HL-60/S4 (cell line): ENCODE data around the gene DUSP22.
"Not testable (repeated sequence)": the region's sequence is repeated elsewhere in the genome, so short reads cannot be mapped to it uniquely, and the experiment has no call there.

ENCODE experiments used
- in situ Hi-C: fragments of 300-500 bp; cut with MboI; formaldehyde crosslinking; loops from 2 replicates; pipeline ENCODE4 v1.14.3; 2022; ENCODE audit warnings: low sequenced_read_pairs

The DUSP22 gene

GRCh38 chr6:279341-280029 is 12.8 kb upstream of the DUSP22 start:
- in situ Hi-C loops: no loop called here

- in situ Hi-C loops: no loop called here
Observed at GRCh38 chr6:280775-281468, 11.4 kb upstream of the DUSP22 start.

- in situ Hi-C loops: no loop called here
Observed at GRCh38 chr6:281469-282103, 10.7 kb upstream of the DUSP22 start.

- in situ Hi-C loops: no loop called here
Observed at GRCh38 chr6:282177-282866, 10.0 kb upstream of the DUSP22 start.

GRCh38 chr6:282867-283416 is 9.3 kb upstream of the DUSP22 start:
- in situ Hi-C loops: no loop called here

- in situ Hi-C loops: no loop called here
Observed at GRCh38 chr6:284486-284885, 7.8 kb upstream of the DUSP22 start.

- in situ Hi-C loops: no loop called here
Observed at GRCh38 chr6:285030-285771, 7.1 kb upstream of the DUSP22 start.

- in situ Hi-C loops: not testable (repeated sequence)
Observed at GRCh38 chr6:285902-286301, 6.4 kb upstream of the DUSP22 start.

GRCh38 chr6:286681-287488 is 5.4 kb upstream of the DUSP22 start:
- in situ Hi-C loops: no loop called here

GRCh38 chr6:287489-287860 is 4.8 kb upstream of the DUSP22 start:
- in situ Hi-C loops: no loop called here

GRCh38 chr6:288866-289265 is 3.4 kb upstream of the DUSP22 start:
- in situ Hi-C loops: no loop called here

- in situ Hi-C loops: no loop called here
Observed at GRCh38 chr6:290111-290922, 2.0 kb upstream of the DUSP22 start.

GRCh38 chr6:291204-291696 is 1.0 kb upstream of the DUSP22 start:
- in situ Hi-C loops: no loop called here

- in situ Hi-C loops: no loop called here
Observed at GRCh38 chr6:292506-293192, 362 bp downstream of the DUSP22 start.

- in situ Hi-C loops: no loop called here
Observed at GRCh38 chr6:293193-294174, 1.2 kb downstream of the DUSP22 start.

- in situ Hi-C loops: no loop called here
Observed at GRCh38 chr6:294656-295565, 2.6 kb downstream of the DUSP22 start.
